ENCODE measurements around the gene AKAP6.

Gene AKAP6

GRCh38 chr14:32709027-32709426 lies 379.9 kb downstream of the AKAP6 start:
- no peak for DNase-seq (ENCODE audit: low read depth)

GRCh38 chr14:32710231-32710671 lies 381.2 kb downstream of the AKAP6 start:
- DNase-seq (ENCODE audit: low read depth) = no peak

- DNase-seq (ENCODE audit: low read depth) = no peak
Measured at GRCh38 chr14:32710731-32711680, 381.9 kb downstream of the AKAP6 start.

GRCh38 chr14:32713856-32714255 lies 384.8 kb downstream of the AKAP6 start:
- DNase-seq (ENCODE audit: low read depth) = no peak

GRCh38 chr14:32719601-32720000 lies 390.5 kb downstream of the AKAP6 start:
- DNase-seq (ENCODE audit: low read depth) = no peak

GRCh38 chr14:32720927-32721326 lies 391.8 kb downstream of the AKAP6 start:
- DNase-seq (ENCODE audit: low read depth) = no peak

- no peak for DNase-seq (ENCODE audit: low read depth)
Measured at GRCh38 chr14:32722631-32723183, 393.6 kb downstream of the AKAP6 start.

- no peak for DNase-seq (ENCODE audit: low read depth)
Measured at GRCh38 chr14:32724867-32725471, 395.9 kb downstream of the AKAP6 start.

GRCh38 chr14:32726516-32726915 lies 397.4 kb downstream of the AKAP6 start:
- no peak for DNase-seq (ENCODE audit: low read depth)

GRCh38 chr14:32727832-32728231 lies 398.7 kb downstream of the AKAP6 start:
- no peak for DNase-seq (ENCODE audit: low read depth)

- no peak for DNase-seq (ENCODE audit: low read depth)
Measured at GRCh38 chr14:32728526-32728925, 399.4 kb downstream of the AKAP6 start.

GRCh38 chr14:32728976-32729375 lies 399.9 kb downstream of the AKAP6 start:
- DNase-seq (ENCODE audit: low read depth) = no peak

GRCh38 chr14:32731249-32731648 lies 402.2 kb downstream of the AKAP6 start:
- no peak for DNase-seq (ENCODE audit: low read depth)

- no peak for DNase-seq (ENCODE audit: low read depth)
Measured at GRCh38 chr14:32733015-32733414, 403.9 kb downstream of the AKAP6 start.

- no peak for DNase-seq (ENCODE audit: low read depth)
Measured at GRCh38 chr14:32734261-32734660, 405.2 kb downstream of the AKAP6 start.

GRCh38 chr14:32737621-32738020 lies 408.5 kb downstream of the AKAP6 start:
- DNase-seq (ENCODE audit: low read depth) = no peak

- no peak for DNase-seq (ENCODE audit: low read depth)
Measured at GRCh38 chr14:32738206-32738871, 409.2 kb downstream of the AKAP6 start.

GRCh38 chr14:32744811-32745445 lies 415.8 kb downstream of the AKAP6 start:
- no peak for DNase-seq (ENCODE audit: low read depth)

- DNase-seq (ENCODE audit: low read depth) = no peak
Measured at GRCh38 chr14:32754209-32754608, 425.1 kb downstream of the AKAP6 start.

GRCh38 chr14:32756173-32756572 lies 427.1 kb downstream of the AKAP6 start:
- no peak for DNase-seq (ENCODE audit: low read depth)

- no peak for DNase-seq (ENCODE audit: low read depth)
Measured at GRCh38 chr14:32756775-32757174, 427.7 kb downstream of the AKAP6 start.

GRCh38 chr14:32757568-32757967 lies 428.5 kb downstream of the AKAP6 start:
- no peak for DNase-seq (ENCODE audit: low read depth)
